ENCODE measurements around the gene FAM161B. TPM values are rescaled to one million over a fixed set of nuclear protein-coding genes. Genes with fewer than 3 reads are reported as not detected.

The FAM161B gene
- total and polyA plus RNA-seq, 2 of the 8 experiments (the other 6 are each of a cell fraction or from before 2014, with no cell fraction given): 0.14 to 0.32 TPM

GRCh38 chr14:73888971-73889370 is 60.9 kb downstream of the FAM161B start:
- H3K79me2 ChIP-seq (ENCODE audit: control insufficient read depth in 1 of 2, insufficient read depth in 2 of 2, low read length in 2 of 2): peaks cover 3 to 43% of the 10 kb centered on the region in 2 experiments; a peak in 3 of 4 replicates
- no peak overlapping the region for H3K14ac ChIP-seq (ENCODE audit: insufficient read length)
- peaks cover 0 to 2% (median 0%) of the 10 kb centered on the region in 4 experiments; a peak in 1 of 7 replicates for H3K4me1 ChIP-seq (replicated peaks in 1 of 4; ENCODE audit: control insufficient read depth in 3 of 4, insufficient read depth in 4 of 4, low read length in 3 of 4)
- no peak overlapping the region for H2BK20ac ChIP-seq (ENCODE audit: low read length)
- H3K4me2 ChIP-seq (ENCODE audit: insufficient read depth in 1 of 2, low read depth in 2 of 2, low read length in 2 of 2): no peak overlapping the region
- H3K23ac ChIP-seq (ENCODE audit: insufficient read length): no peak overlapping the region
- H2BK12ac ChIP-seq (ENCODE audit: low read depth, low read length): no peak overlapping the region
- no peak overlapping the region for H4K91ac ChIP-seq (replicated peaks; ENCODE audit: insufficient read length, low read length)
- WGBS, 2 experiments (ENCODE audit: extremely low coverage in 1 of 2, insufficient coverage in 1 of 2, insufficient read length in 1 of 2, insufficient replicate concordance in 2 of 2, low coverage in 1 of 2, low lambda C conversion rate in 2 of 2, missing lambda C conversion rate in 1 of 2): 97% methylated on average over 2 of the region's 2 CpGs; no CpG with 5 or more reads in 1 of the 2 experiments
- H2BK15ac ChIP-seq (ENCODE audit: low read length): no peak overlapping the region
- POLR2A ChIA-PET (ENCODE audit: partially characterized antibody): interaction anchor here (0.6 kb wide), 1 partner anchor 199 kb away, joined by 4 read pairs; no protein-coding TSS in a partner anchor
- DNase-seq (ENCODE audit: low read depth in 1 of 2, low spot score in 2 of 2): no peak
- peaks cover 0 to 8% (median 3%) of the 10 kb centered on the region in 4 experiments; a peak in 5 of 8 replicates for H3K36me3 ChIP-seq (ENCODE audit: control insufficient read depth in 2 of 4, insufficient read depth in 4 of 4, low read length in 3 of 4)
- CTCF ChIA-PET (ENCODE audit: partially characterized antibody): interaction anchor here (0.9 kb wide), 1 partner anchor 12 kb away, joined by 3 read pairs; no protein-coding TSS in a partner anchor
- H2BK5ac ChIP-seq (ENCODE audit: low read depth, low read length): no peak overlapping the region; the same call in 1 of the 2 replicates
- no peak overlapping the region for H3K56ac ChIP-seq (replicated peaks; ENCODE audit: insufficient read length, low read depth, low read length)
- no peak for FAIRE-seq
- no peaks in the 10 kb centered on the region for H3K9me3 ChIP-seq (ENCODE audit: insufficient read depth in 2 of 2, low read depth in 1 of 2, low read length in 1 of 2)
- peaks cover 10% of the 10 kb centered on the region for H3K23me2 ChIP-seq (ENCODE audit: low read depth, low read length)
- H3K79me1 ChIP-seq (ENCODE audit: low read depth, low read length): no peaks in the 10 kb centered on the region
- H3K27ac ChIP-seq (ENCODE audit: low read depth, low read length): no peak overlapping the region
- H4K20me1 ChIP-seq (replicated peaks in 1 of 2; ENCODE audit: control insufficient read depth in 1 of 2, insufficient read depth in 2 of 2, low read length in 2 of 2): no peaks in the 10 kb centered on the region
- no peak overlapping the region for H2AFZ ChIP-seq (ENCODE audit: low read length)
- no peak overlapping the region for H2BK120ac ChIP-seq (replicated peaks; ENCODE audit: low read depth, low read length)
- no peak overlapping the region for H3K4me3 ChIP-seq (ENCODE audit: extremely low read depth in 1 of 4, insufficient read depth in 2 of 4, low read depth in 3 of 4, low read length in 4 of 4)
- H2AK5ac ChIP-seq (ENCODE audit: low read depth, low read length): no peak overlapping the region
- H3K9ac ChIP-seq (replicated peaks in 1 of 4; ENCODE audit: extremely low read depth in 1 of 4, low read depth in 3 of 4, low read length in 3 of 4): no peak overlapping the region
- no peak overlapping the region for H3K18ac ChIP-seq (ENCODE audit: extremely low read depth, low read length)
- H4K8ac ChIP-seq (ENCODE audit: extremely low read depth, insufficient read depth, low read length): no peak overlapping the region
- no peaks in the 10 kb centered on the region for H3K27me3 ChIP-seq (replicated peaks in 1 of 4; ENCODE audit: control insufficient read depth in 3 of 4, extremely low read depth in 1 of 4, insufficient read depth in 3 of 4, low read length in 3 of 4)
- no peak overlapping the region for H3K4ac ChIP-seq (replicated peaks; ENCODE audit: insufficient read length, low read depth, low read length)
- no peak overlapping the region for H4K5ac ChIP-seq (ENCODE audit: insufficient read length, low read depth, low read length)
- no peak for TF ChIP-seq RBBP5 (IDR thresholded peaks at IDR 0.05; ENCODE audit: borderline replicate concordance, low read depth, low read length)
- no peak for TF ChIP-seq RFX5 (IDR thresholded peaks at IDR 0.05; ENCODE audit: borderline replicate concordance, low read depth, low read length)
- no peak for TF ChIP-seq GTF2F1 (IDR thresholded peaks at IDR 0.05; ENCODE audit: borderline replicate concordance, low read depth, low read length)
- TF ChIP-seq RAD21 (IDR thresholded peaks at IDR 0.05 in 1 of 2, conservative IDR thresholded peaks at IDR 0.05 in 1 of 2; ENCODE audit: low read depth in 2 of 2, low read length in 2 of 2): no peak
- no peak for TF ChIP-seq POLR2AphosphoS5 (IDR thresholded peaks at IDR 0.05; ENCODE audit: low read depth, low read length)
- no peak for TF ChIP-seq CEBPB (IDR thresholded peaks at IDR 0.05; ENCODE audit: low read depth, low read length)
